ENCODE measurements around the gene KDM5C. TPM values are rescaled to one million over a fixed set of nuclear protein-coding genes. Genes with fewer than 3 reads are reported as not detected.
"Not testable (repeated sequence)": the region's sequence is repeated elsewhere in the genome, so short reads cannot be mapped to it uniquely, and the experiment has no call there.

The KDM5C gene
- total RNA-seq, 1 donor from 2014 or later, result 123 TPM

DNA sequence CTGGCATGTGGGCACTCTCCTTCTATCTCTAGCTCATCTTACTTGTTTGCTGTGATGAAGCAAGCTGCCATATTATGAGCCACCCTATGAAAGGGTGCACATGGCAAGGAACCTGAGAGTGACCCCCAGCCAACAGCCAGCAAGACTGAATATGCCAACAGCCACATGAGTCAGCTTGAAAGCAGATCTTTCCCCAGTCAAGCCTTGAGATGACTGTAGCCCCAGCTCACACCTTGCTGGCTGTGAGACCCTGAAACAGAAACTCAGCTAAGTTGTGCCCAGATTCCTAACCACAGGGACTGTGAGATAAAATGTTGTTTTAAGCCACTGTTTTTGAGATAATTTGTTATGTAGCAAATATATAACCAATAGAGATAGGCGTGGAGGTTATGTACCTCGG lies 36.2 kb downstream of the KDM5C start:
- DNase-seq (ENCODE audit: extremely low spot score in 2 of 2), result no peak
- no peaks in the 10 kb centered on the region for H3K27me3 ChIP-seq
- H3K4me3 ChIP-seq, result no peak overlapping the region
- no peaks in the 10 kb centered on the region for H3K9me3 ChIP-seq
- H3K27ac ChIP-seq, result no peak overlapping the region
- TF ChIP-seq POLR2AphosphoS5 (IDR thresholded peaks at IDR 0.05; ENCODE audit: insufficient read depth in 1 of 2, low read depth in 1 of 2) (no peak), POLR2A (IDR thresholded peaks at IDR 0.05) (no peak)
- TF ChIP-seq, protein P1, sequence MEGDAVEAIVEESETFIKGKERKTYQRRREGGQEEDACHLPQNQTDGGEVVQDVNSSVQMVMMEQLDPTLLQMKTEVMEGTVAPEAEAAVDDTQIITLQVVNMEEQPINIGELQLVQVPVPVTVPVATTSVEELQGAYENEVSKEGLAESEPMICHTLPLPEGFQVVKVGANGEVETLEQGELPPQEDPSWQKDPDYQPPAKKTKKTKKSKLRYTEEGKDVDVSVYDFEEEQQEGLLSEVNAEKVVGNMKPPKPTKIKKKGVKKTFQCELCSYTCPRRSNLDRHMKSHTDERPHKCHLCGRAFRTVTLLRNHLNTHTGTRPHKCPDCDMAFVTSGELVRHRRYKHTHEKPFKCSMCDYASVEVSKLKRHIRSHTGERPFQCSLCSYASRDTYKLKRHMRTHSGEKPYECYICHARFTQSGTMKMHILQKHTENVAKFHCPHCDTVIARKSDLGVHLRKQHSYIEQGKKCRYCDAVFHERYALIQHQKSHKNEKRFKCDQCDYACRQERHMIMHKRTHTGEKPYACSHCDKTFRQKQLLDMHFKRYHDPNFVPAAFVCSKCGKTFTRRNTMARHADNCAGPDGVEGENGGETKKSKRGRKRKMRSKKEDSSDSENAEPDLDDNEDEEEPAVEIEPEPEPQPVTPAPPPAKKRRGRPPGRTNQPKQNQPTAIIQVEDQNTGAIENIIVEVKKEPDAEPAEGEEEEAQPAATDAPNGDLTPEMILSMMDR (IDR thresholded peaks at IDR 0.05), result no peak
- peaks cover 0 to 14% of the 10 kb centered on the region in 2 donors for H3K36me3 ChIP-seq
- H3K4me1 ChIP-seq, result no peaks in the 10 kb centered on the region
- intact Hi-C loops (cut with DNase I), result no loop called here

DNA sequence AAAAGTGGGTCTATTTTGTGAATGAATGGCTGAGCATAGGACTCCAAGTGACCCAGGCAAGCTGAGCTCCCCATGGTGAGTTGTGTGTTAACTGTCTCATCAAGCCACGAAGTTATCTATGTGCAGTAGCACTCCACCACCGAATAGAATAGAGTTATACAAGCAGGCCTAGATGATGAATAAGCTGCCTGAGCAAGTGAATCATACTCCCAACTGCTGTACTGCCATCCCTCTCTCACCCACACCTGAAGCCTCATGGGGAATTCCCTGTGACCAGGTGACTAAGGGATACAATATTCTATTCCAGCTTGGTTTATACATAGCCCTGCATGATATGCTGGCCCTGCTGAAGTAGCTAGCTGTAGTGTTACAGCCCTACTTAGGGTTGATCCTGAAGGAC lies 38.7 kb downstream of the KDM5C start:
- Histone ChIP-seq H3K27me3 (no peaks in the 10 kb centered on the region), H3K4me3 (no peak overlapping the region), H3K9me3 (no peaks in the 10 kb centered on the region), H3K36me3 (no peaks in the 10 kb centered on the region), H3K4me1 (no peaks in the 10 kb centered on the region), H3K27ac (no peak overlapping the region)
- intact Hi-C loops (cut with DNase I), result no loop called here
- no peak for DNase-seq (ENCODE audit: extremely low spot score in 2 of 2)
- TF ChIP-seq POLR2AphosphoS5 (IDR thresholded peaks at IDR 0.05; ENCODE audit: insufficient read depth in 1 of 2, low read depth in 1 of 2) (no peak), POLR2A (IDR thresholded peaks at IDR 0.05) (no peak)
- TF ChIP-seq, protein P1 (IDR thresholded peaks at IDR 0.05), result no peak

DNA sequence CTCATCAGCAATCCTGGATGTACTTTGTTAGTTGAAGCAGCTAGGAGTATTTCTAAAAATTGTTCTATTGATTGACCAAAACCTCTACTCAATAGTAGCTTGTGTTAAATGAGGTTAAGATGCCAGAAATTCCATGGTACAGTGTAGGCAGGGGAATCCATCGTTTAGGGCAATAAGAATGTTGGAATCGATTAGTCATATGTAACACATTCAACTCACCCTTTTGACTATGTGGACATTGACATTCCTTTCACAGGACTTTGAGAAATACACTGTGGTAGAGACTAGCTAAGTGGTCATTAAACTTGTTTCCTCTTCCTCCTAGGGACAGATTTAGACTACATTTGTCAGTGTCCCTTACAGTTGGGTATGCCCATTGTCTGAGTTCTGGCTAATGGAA lies 40.2 kb downstream of the KDM5C start:
- Histone ChIP-seq H3K27me3 (no peaks in the 10 kb centered on the region), H3K36me3 (no peaks in the 10 kb centered on the region), H3K27ac (no peak overlapping the region), H3K4me1 (no peaks in the 10 kb centered on the region), H3K9me3 (no peaks in the 10 kb centered on the region), H3K4me3 (no peak overlapping the region)
- no peak for DNase-seq (ENCODE audit: extremely low spot score in 2 of 2)
- intact Hi-C loops (cut with DNase I), result no loop called here
- TF ChIP-seq, protein P1 (IDR thresholded peaks at IDR 0.05), result no peak
- TF ChIP-seq POLR2AphosphoS5 (IDR thresholded peaks at IDR 0.05; ENCODE audit: insufficient read depth in 1 of 2, low read depth in 1 of 2) (no peak), POLR2A (IDR thresholded peaks at IDR 0.05) (no peak)

DNA sequence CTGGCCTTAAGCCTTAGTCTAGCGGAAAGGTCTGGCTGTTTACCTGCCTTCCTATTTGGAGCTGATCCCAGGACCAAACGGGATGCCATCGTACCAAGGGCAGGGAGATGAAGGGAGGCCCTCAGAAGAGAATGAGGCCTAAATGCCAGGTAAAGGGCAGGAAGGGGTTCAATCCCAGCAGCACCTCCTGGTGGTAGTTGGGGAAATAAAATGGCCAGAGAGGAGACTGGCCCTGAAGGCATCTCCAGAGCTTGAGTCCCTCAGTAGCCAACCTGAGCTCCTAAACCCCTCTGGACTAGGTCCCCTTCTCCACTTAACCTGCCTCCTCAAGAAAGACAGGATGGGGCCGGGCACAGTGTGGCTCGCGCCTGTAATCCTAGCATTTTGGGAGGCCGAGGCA lies 53.7 kb downstream of the KDM5C start:
- DNase-seq (ENCODE audit: extremely low spot score in 2 of 2), result no peak
- Histone ChIP-seq H3K9me3 (no peaks in the 10 kb centered on the region), H3K4me1 (no peaks in the 10 kb centered on the region), H3K4me3 (no peak overlapping the region), H3K27me3 (no peaks in the 10 kb centered on the region), H3K27ac (no peak overlapping the region), H3K36me3 (peaks cover 0 to 9% of the 10 kb centered on the region in 2 donors)
- intact Hi-C loops (cut with DNase I), result no loop called here
- TF ChIP-seq POLR2AphosphoS5 (IDR thresholded peaks at IDR 0.05; ENCODE audit: insufficient read depth in 1 of 2, low read depth in 1 of 2) (no peak), POLR2A (IDR thresholded peaks at IDR 0.05) (no peak)
- TF ChIP-seq, protein P1 (IDR thresholded peaks at IDR 0.05), result no peak

DNA sequence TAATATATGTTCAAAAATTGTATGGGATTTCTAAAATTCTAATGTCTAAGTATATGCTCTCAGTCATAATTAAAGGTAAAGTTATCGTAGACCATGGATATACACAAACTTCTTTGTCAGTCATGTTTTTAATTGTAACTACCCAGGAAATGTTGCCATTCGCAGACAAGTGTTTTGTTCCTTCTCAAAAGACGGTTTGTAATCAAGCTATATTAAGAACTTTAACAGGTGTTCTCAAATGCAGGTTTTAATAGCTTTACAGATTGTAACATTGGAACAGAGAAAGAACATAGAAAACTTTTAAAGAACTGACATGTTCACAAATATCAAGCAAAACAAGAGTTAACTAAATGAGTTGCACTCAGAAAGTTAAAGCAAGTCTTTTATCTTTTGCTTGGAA lies 58.9 kb downstream of the KDM5C start:
- H3K27ac ChIP-seq, result no peak overlapping the region
- intact Hi-C loops (cut with DNase I), result no loop called here
- TF ChIP-seq, protein P1 (IDR thresholded peaks at IDR 0.05), result no peak
- no peak for TF ChIP-seq POLR2AphosphoS5 (IDR thresholded peaks at IDR 0.05; ENCODE audit: insufficient read depth in 1 of 2, low read depth in 1 of 2)
- no peak for TF ChIP-seq POLR2A (IDR thresholded peaks at IDR 0.05)

DNA sequence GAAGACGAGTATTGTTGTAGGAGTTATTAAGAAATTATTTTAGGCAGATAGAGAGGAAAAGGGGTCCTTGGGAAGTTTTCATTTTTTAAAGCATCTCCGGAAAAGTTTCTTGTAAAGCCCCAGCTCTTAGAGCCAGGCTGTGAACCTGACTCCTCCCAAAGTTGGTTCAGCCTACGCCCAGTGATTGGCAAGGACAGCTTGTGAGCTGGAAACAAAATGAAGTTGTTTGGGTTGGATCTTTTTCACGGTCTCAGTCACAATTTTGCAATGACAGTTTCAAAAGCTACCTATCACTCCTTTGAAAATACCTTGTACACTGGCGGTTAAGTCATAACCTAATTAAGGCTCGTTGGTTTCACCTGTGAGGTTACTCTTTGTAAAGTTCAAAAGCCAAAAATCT lies 60.4 kb downstream of the KDM5C start:
- DNase-seq (ENCODE audit: extremely low spot score in 2 of 2); H3K27ac ChIP-seq; H3K4me1 ChIP-seq; H3K36me3 ChIP-seq; H3K4me3 ChIP-seq; H3K27me3 ChIP-seq; intact Hi-C loops (cut with DNase I); H3K9me3 ChIP-seq: not testable (repeated sequence)

More for the DNA sequence above, 58.9 kb downstream of the KDM5C start:
- Histone ChIP-seq H3K36me3 (no peaks in the 10 kb centered on the region), H3K9me3 (no peaks in the 10 kb centered on the region), H3K4me1 (no peaks in the 10 kb centered on the region), H3K27me3 (no peaks in the 10 kb centered on the region), H3K4me3 (no peak overlapping the region)
- DNase-seq (ENCODE audit: extremely low spot score in 2 of 2), result no peak
